ENCODE results near the gene TECPR2. TPM values are rescaled to one million over a fixed set of nuclear protein-coding genes. Genes with fewer than 3 reads are reported as not detected.

The TECPR2 gene
- total RNA-seq, 1 donor from 2014 or later: 10.9 TPM

DNA sequence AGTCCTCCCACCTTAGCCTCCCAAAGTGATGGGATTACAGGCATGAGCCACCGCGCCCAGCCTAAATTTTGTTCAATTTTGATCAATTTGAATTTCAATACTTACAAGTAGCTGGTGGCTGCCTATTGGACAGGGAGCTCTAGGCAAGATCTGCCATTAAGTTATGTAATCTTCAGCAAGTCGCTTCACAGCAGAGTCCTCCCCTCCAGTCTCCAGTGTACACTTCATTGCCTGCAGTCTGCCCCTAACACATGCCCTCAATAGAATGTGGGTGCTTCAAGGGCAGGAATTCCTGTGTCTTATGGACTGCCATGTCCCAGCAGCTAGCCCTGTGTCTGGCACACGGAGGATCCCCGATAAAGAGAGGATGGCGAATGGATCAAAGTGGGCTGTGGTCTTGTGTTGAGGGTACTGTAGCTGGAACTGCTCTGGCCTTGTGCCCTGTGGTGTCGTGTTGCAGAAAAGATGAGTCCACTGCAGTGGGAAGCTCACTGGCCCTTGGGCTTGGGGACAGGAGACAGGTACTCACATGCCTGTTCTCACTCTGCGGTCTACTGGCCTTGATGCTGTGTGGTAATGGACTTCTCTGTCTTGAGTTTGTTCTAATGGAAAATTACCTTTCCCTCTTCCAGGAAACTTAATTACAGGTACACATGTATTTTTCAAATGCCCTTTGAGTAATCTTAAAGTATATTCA lies 67.6 kb downstream of the TECPR2 start:
- ATAC-seq: no peak

- no peak for ATAC-seq
These were observed 69.0 kb downstream of the TECPR2 start for GRCh38 chr14:102431751-102432150.

DNA sequence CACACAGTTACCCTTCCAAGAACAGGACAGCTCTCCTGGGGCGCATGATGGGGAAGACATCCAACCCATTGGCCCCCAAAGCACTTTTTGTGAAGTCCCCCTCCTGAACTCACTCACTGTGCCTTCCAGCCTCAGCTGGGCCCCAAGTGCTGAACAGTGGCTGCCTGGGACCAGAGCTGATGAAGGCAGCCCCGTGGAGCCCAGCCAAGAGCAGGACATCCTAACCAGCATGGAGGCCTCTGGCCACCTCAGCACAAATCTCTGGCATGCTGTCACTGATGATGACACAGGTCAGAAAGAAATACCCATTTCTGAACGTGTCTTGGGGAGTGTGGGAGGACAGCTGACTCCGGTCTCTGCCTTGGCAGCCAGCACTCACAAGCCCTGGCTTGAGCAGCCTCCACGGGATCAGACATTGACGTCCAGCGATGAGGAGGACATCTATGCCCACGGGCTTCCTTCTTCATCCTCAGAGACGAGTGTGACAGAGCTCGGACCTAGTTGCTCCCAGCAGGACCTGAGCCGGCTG lies 72.0 kb downstream of the TECPR2 start:
- ATAC-seq: peak; percentile 27

- peak; percentile 80 for ATAC-seq
These were observed 75.5 kb downstream of the TECPR2 start for GRCh38 chr14:102437997-102438915.

DNA sequence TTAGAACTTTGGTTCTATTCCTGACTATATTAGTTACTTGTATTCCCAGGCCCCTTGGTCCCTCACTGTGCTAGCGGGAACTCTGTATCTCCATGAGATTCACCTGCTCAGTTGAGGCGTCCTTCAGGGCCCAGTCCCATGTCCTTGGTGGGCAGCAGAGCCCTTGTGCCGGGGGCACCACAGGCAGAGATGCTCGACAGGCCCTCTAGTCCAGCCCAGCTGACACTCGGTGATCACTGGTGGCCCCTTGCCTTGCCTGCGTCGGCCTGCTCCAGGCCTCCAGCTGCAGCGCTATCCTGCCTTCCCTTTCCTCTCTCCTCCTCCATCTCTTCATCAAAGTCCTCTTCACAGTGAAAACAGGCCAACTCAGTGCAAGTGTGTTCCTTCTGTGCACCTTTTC lies 76.8 kb downstream of the TECPR2 start:
- ATAC-seq: no peak

GRCh38 chr14:102440392-102440791 lies 77.7 kb downstream of the TECPR2 start:
- ATAC-seq: peak; percentile 62

DNA sequence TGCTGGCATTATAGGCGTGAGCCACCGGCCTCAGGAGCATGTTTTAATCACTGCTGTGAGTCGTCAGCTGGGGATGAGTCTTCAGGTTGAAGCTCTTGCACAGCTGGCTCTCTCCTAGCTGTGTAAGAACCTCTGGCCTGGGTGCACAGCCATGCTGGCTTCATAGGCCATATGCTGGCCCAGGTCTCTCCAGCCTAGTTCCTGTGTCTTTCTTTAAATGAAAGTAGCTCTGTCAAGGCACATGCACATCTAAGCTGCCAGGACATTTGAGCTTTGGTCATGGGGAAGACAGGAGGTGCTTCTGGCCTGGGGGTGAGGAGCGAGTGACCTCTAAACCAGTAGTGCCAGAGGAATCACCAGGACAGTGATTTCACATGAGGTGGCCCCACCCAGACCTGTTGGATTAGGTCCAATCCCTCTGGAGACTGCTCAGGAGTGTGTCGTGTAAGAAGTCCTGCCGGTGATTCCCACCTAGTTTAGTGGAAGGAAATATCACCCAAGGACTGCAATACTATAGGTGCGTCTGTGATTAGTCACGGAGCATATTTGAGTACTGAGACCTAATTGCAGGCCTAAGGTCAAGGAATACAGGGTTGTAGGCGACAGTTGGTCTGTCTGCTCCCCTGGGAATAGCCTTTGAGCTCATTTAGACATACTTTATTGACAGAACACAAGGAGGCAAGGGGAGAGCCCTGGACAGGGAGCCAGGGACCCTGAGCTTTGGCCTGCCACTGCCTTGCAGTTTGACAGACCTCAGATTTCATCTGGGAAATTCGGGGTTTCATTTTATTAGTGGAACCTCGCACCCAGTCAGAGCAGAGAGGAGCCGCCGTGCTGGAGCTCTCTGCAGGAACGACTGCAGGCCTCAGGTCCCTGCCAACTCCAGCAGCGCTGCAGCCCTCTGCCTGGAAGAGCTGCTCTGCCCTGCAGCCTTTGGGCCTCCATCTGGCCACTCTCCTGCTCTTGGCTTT lies 79.8 kb downstream of the TECPR2 start:
- ATAC-seq: peak; percentile 68

GRCh38 chr14:102445066-102445465 lies 82.3 kb downstream of the TECPR2 start:
- ATAC-seq: no peak

DNA sequence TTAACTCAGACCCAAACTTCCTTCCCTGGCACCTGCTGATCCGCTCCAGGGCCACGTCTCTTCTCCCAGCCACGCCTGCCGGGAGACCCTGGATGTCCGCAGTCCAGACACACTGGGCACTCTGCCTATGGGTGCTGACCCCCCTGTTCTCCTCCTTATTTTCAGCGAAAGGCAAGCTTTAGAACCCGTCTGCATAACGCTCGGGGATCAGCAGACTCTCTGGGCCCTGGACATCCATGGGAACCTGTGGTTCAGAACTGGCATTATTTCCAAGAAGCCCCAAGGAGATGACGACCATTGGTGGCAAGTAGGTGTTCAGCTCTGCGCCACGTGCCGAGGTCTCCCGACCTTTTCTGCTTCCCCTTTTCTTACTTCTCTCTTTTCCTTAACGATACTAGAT lies 82.9 kb downstream of the TECPR2 start:
- ATAC-seq: no peak

GRCh38 chr14:102450206-102451063 lies 87.7 kb downstream of the TECPR2 start:
- ATAC-seq: no peak

GRCh38 chr14:102451064-102451352 lies 88.3 kb downstream of the TECPR2 start:
- no peak for ATAC-seq

- peak; percentile 24 for ATAC-seq
These were observed 89.6 kb downstream of the TECPR2 start for GRCh38 chr14:102452302-102452701.

DNA sequence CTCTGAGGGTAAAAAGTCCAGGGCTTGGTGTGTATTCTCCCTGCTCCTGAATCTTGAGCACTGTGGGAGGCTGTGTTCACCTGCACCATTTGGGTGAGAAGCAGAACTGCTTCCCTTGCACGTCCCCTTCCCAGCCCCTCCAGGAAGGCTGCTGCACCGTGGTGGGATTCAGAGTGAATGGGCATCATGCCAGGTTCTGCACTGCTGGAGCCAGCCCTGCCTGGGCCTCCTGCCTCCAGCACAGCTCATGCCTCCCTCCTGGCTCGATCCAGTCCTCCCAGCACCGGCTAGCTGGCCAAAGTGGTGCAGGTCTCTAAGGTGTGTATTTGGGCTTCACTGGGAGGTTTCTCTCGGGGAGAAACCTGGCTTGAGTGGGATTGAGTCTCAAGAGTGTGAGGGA lies 92.0 kb downstream of the TECPR2 start:
- no peak for ATAC-seq

GRCh38 chr14:102457509-102457908 lies 94.8 kb downstream of the TECPR2 start:
- no peak for ATAC-seq

GRCh38 chr14:102461490-102462338 lies 99.0 kb downstream of the TECPR2 start:
- no peak for ATAC-seq

DNA sequence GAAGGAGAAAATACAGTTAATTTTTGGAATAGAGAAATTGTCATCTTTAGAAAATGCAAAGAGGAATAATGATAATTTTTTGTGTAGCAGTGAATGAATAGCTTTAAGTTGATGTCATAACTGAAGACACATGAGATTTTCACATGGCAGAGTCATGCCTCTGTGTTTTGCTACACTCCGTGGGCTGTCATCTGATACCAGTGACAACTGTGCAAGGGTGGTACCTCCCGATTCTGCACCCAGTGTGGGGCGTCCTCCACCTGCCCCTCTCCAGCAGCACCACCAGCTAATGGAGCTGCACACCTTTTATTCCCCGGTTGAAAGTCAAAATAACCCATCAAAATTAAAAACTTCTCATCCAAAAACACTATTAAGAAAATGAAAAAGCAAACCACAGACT lies 99.7 kb downstream of the TECPR2 start:
- no peak for ATAC-seq

- no peak for ATAC-seq
These were observed 101.3 kb downstream of the TECPR2 start for GRCh38 chr14:102464006-102464405.

- ATAC-seq: no peak
These were observed 102.2 kb downstream of the TECPR2 start for GRCh38 chr14:102464846-102465341.

GRCh38 chr14:102469261-102469660 lies 106.5 kb downstream of the TECPR2 start:
- peak; percentile 23 for ATAC-seq
